H1 (cell line): ENCODE data around the gene TAS2R13. TPM values are rescaled to one million over a fixed set of nuclear protein-coding genes. Genes with fewer than 3 reads are reported as not detected.

Experiments used
- polyA plus RNA-seq, 7 experiments: library from polyadenylated mRNA; depleted of rRNA in 3 of 7; stranded (reverse) in 5 of 7; unstranded in 2 of 7; fragments of >200 nt in 5 of 7; fragments of 200-250 nt in 2 of 7; gene quantifications; 1 replicate in 5 of 7; 2 replicates in 1 of 7; 4 replicates in 1 of 7; pipeline versions ENCODE4 v1.2.1 to v1.2.3, GENCODE V29; 2011 to 2013; ENCODE audit warnings: missing spikeins in 2 of 7, mixed read lengths in 2 of 7
- total RNA-seq: library from RNA; stranded (reverse); fragmentation: NEBNext Ultra II Directional; extraction: Animal tissue kit (Norgen Biotek cat#: 25700); gene quantifications from 2 replicates; pipeline ENCODE4 v1.2.1, GENCODE V29; 2021
- TF ChIP-seq, protein P1 (sequence below): IDR thresholded peaks from 2 replicates; pipeline ENCODE4 v1.6.1; 2012; ENCODE audit warnings: low read length, inconsistent platforms
- TF ChIP-seq, protein P2 (sequence below), 3 experiments: IDR thresholded peaks; 1 replicate in 2 of 3; 2 replicates in 1 of 3; pipeline versions ENCODE4 v1.5.1 to v1.6.1; 2011; ENCODE audit warnings: low read length in 3 of 3, mild to moderate bottlenecking in 3 of 3, inconsistent platforms in 2 of 3, low read depth in 1 of 3, moderate library complexity in 1 of 3; ENCODE audit not compliant: insufficient read depth in 1 of 3; ENCODE audit errors: control extremely low read depth in 1 of 3

The TAS2R13 gene
- total and polyA plus RNA-seq, 2 of the 8 experiments (the other 6 are each of a cell fraction or from before 2014, with no cell fraction given) = 0.09 to 0.17 TPM

DNA sequence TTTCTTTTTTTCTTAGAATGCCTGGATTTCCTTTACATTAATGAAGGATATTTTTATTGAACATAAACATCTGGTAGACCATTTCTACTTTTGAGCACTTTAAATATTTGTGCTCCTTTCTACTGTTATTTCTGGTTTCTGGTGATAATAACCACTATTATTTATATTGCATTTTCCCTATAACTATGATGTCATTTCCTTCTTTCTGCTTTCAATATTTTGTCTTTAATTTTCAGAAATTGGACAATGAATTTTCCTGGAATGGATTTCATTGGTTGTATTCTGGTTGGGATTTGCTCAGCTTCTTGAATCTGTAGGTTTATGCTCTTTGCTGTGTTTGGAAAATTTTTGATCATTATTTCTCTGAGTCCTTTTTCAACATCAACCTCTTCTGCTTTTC, 20.1 kb downstream of the TAS2R13 start (continued):
- TF ChIP-seq, protein P1, sequence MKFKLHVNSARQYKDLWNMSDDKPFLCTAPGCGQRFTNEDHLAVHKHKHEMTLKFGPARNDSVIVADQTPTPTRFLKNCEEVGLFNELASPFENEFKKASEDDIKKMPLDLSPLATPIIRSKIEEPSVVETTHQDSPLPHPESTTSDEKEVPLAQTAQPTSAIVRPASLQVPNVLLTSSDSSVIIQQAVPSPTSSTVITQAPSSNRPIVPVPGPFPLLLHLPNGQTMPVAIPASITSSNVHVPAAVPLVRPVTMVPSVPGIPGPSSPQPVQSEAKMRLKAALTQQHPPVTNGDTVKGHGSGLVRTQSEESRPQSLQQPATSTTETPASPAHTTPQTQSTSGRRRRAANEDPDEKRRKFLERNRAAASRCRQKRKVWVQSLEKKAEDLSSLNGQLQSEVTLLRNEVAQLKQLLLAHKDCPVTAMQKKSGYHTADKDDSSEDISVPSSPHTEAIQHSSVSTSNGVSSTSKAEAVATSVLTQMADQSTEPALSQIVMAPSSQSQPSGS = no peak
- TF ChIP-seq, protein P2, sequence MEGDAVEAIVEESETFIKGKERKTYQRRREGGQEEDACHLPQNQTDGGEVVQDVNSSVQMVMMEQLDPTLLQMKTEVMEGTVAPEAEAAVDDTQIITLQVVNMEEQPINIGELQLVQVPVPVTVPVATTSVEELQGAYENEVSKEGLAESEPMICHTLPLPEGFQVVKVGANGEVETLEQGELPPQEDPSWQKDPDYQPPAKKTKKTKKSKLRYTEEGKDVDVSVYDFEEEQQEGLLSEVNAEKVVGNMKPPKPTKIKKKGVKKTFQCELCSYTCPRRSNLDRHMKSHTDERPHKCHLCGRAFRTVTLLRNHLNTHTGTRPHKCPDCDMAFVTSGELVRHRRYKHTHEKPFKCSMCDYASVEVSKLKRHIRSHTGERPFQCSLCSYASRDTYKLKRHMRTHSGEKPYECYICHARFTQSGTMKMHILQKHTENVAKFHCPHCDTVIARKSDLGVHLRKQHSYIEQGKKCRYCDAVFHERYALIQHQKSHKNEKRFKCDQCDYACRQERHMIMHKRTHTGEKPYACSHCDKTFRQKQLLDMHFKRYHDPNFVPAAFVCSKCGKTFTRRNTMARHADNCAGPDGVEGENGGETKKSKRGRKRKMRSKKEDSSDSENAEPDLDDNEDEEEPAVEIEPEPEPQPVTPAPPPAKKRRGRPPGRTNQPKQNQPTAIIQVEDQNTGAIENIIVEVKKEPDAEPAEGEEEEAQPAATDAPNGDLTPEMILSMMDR (IDR thresholded peaks at IDR 0.05; ENCODE audit: control extremely low read depth in 1 of 3, insufficient read depth in 1 of 3, low read depth in 1 of 3, low read length in 3 of 3) = no peak
